Stimulated activated CD8-positive, alpha-beta memory T cell treated with anti-CD3 and anti-CD28 coated beads, Interleukin-15, amount 100 ng/mL, for 48 hours (primary cell): ENCODE results near the gene CCDC102A.
"Not testable (repeated sequence)": the region's sequence is repeated elsewhere in the genome, so short reads cannot be mapped to it uniquely, and the experiment has no call there.

ENCODE experiments used
- DNase-seq, 2 donors: peaks; one replicate each; pipeline ENCODE4 v3.0.0-alpha.2; 2020; ENCODE audit warnings: low read depth in 2 of 2

The CCDC102A gene

GRCh38 chr16:57502048-57502775 is 34.2 kb downstream of the CCDC102A start:
- no peak for DNase-seq

DNA sequence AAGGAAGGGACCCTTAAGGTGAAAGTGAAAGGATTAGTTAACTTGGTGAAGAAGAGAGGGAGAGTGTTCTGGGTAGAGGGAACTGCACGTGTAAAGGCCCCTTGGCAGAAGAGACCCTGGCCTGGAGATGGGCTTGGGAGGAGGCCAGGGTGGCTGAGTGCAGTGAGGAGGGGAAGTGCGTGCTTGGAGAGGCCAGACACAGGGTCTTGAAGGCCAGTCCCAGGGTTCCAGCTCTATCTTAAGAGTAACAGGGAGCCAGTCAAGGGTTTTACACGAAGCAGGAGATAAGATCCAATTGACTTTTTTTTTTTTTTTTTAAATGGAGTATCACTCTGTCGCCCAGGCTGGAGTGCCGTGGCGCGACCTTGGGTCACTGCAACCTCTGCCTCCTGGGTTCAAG is 34.9 kb downstream of the CCDC102A start:
- DNase-seq = no peak

DNA sequence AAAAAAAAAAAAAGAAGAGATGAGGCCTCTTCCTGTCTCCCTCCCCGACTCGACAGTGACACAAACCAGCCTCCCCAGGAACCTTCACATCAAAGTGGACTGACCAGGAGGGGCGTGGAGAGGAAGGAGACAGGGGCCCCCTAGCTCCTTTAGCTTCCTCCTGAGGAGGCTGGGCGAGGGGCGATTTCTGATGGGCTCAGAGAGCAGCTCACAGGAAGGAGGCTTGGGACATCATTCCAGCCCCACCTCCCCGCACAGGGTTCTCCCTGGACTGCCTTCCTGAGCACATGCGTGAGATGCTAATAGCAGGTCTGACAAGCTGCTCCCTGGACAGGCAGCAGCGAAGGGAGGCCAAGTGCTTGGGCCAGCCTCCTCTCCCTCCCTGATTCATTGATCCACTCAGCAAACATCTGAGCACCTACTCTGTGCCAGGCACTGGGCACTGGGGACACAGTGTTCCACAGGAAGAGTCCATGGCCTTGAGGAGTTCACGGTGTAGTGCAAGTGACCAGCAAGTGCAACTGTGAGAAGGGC is 35.7 kb downstream of the CCDC102A start:
- no peak for DNase-seq

DNA sequence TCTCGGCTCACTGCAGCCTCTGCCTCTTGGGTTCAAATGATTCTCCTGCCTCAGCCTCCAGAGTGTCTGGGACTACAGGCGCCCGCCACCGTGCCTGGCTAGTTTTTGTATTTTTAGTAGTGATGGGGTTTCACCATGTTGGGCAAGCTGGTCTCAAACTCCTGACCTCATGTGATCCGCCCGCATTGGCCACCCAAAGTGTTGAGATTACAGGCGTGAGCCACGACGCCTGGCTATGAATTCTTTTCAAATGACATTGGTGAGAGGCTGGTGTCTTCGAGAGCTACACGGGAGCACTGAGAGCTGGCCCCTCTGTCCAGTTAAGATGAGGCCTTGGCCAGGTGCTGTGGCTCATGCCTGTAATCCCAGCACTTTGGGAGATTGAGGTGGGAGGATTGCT is 36.4 kb downstream of the CCDC102A start:
- DNase-seq = not testable (repeated sequence)

- no peak for DNase-seq
Measured at GRCh38 chr16:57498031-57498430, 38.3 kb downstream of the CCDC102A start.

GRCh38 chr16:57497121-57497520 is 39.2 kb downstream of the CCDC102A start:
- no peak for DNase-seq

GRCh38 chr16:57493767-57494166 is 42.6 kb downstream of the CCDC102A start:
- DNase-seq = no peak

- no peak for DNase-seq
Measured at GRCh38 chr16:57489229-57489628, 47.1 kb downstream of the CCDC102A start.

DNA sequence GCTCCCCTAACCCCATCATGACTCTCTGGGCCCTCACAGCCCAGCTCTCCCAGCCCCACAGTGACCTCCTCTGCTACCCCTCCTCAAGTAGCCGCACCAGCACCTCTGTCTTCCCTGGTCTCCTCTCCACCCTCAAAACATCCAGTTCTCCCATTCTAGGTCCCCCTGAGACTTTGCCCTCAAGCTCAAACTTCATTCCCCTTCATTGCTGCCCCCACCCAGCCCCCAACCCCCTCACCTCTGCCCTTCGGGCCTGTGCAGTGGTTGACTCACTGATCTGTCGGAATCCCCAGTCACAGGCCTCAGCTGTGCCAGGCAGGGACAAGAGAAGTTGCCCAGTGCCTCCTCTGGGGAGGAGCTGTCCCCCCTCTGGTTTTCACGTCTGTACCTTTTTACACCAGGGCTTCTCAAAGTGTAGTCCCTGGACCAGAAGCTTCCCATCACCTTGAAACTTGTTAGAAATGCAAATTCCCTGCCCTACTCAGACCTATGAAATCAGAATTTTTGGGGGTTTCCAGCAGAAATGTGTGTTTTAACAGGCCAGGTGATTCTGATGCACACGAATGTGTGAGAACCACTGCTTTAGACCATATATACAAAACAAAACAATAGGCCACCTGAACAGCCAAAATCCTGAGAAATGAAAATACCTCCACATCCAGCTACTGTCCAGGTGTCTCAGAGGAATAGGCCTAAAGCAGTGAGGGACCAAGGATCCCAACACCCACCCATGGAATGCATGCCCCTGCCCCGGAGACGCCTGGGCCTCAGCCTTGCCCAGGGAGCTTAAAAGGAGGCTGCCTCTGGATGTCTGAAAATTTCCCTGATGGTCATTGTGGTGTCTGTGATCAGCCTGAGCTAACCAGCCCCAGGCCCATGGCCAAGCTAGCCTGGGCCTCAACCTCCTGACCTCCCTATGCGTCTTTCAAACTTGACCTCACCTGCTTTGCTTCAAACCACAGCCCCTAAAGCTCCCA is 49.2 kb downstream of the CCDC102A start:
- DNase-seq = no peak

DNA sequence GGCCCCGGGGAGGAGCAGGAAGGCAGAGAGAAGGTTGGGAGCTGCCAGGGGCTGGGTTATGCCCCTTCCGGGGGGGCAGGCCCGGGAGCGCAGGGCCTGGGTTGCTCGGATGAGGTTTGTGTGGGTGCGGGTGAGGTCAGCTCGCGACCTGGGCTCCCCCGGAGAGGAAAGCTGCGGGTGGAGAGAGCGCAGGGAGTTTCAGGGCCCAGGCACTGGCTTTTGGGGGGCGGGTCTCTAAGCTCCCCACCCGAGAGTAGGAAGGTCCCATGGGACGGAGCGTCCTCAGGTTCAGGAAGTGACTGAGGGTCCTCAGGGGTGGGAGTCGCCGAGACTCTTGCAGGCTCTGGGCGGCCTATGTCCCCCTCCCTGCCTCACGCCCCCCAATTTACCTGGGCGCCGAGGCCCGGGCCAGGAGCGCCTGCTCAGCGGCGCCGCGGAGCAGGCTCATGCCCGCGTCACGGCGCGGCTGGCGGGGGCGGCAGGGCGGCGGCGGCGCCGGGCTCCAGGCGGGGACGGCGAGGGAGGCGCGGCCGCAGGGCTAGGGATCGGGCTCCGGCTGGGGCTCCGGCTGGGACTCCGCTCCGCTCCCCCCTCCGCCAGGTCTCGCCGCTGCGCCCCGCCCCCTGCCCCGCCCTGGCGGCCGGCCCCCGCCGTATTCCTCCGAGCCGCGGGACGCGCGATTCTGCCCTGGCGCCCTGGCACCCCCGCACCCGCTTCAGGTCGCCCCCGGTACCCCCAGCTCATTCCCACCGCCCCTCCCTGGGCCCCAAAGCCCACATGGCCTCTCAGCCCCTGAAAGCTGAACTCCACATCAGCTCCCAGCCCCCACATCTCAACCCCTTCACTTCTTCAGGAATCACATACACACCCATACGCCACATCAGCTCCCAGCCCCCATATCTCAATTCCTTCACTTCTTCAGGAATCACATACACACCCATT is 50.2 kb downstream of the CCDC102A start, which contains the start of gene DOK4:
Gene DOK4 (minus strand): TSS at position 578 of the 942 bp plus-strand sequence. CDS start 6,986 bp downstream, outside the sequence.
- peak; percentile 72 to 75 for DNase-seq

DNA sequence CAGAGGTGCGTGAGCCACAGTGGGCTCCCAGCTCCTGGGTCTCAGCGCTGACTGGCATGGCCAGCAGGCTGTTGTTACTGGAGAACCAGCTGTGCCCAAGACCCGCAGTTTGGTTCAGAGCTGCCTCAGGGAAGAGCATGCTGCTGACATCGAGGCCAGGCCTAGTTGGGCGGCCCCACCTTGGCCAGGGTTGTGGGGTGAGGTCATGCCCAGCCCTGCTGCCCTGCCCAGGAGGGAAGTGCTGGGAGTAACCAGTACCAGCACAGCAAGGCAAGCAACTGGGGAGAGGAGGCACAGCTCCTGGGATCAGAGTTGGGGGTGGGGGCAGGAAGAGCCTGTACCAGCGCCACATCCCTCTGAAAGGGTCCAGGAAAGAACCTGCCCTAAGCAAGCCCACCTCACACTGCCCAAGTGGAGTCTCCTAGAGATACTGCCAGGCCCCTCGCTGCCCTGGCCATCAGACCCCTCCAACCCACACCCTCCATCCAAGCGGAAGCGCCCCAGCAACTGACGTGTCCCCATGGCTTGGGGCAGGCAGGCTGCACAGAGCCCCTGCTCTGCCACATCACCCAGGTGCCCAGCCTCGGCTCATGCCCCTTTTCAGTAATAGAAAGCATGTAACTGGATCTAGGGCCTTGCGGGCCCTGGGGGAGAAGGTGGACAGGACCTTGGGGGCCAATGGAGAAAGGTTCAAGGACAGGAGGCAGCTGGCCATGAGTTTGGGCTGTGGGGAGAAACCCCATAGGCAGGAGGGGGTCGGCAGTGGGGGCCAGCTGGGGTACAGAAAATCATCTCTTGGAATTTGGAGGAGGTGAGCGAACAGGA is 51.1 kb downstream of the CCDC102A start:
- DNase-seq = no peak

DNA sequence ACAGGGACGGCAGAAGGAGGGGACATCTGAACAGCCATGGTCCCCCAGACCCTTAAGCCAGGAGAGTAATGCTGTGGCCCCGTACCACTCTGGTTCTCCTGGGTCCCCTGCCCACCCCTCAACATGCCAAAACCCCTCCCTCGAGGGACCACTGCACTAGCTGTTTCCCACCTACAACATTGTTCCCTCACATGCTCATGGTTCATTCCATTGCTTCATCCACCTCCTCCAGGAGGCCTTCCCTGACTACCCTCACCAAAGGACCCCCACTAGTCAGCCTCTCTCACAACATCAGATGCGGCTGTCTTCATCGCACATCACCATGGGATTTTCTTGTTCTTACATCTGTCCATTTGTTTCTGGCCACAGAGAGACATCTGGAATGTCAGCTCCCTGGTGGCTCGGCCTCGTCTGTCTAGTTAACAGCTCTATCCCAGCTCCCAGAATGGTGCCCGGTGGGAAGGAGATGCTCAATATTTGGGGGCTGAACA is 51.8 kb downstream of the CCDC102A start:
- DNase-seq = no peak

DNA sequence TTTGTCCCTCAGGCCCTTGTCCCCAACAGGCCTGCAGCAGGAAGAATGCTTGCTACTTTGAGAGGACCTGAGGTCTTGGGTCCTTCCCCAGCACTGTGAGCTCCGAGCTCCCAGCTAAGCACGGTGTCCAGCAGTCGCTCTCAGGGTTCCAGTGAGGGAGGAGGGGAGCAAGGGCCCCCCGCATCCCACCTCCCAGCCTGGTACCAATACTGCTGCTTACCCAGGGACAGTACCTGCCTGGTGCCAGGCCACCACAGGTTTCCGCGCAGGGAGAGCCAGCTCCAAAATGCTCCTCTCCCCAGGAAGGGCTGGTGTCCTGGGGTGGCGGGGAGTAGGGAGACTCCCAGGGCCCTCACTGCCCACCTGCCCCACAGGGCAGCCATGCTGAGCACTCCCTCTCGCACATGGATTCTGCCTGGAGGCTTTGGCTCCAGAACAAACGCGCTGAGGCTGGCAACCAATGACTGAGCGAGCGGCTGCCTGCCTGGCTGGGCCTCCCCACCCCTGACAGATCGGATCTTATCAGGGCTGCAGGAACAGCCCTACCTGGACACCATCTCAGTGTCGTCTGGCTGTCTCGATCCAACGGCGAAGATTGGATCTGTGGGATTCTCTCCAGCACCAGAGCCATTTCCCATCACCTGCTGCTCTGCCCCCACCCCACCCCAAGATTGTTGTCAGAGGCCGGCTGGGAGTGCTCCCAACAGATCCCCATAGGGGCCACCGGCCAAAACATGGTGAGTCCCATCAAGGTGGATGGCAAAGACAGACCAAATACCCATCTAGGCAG is 52.5 kb downstream of the CCDC102A start:
- no peak for DNase-seq

DNA sequence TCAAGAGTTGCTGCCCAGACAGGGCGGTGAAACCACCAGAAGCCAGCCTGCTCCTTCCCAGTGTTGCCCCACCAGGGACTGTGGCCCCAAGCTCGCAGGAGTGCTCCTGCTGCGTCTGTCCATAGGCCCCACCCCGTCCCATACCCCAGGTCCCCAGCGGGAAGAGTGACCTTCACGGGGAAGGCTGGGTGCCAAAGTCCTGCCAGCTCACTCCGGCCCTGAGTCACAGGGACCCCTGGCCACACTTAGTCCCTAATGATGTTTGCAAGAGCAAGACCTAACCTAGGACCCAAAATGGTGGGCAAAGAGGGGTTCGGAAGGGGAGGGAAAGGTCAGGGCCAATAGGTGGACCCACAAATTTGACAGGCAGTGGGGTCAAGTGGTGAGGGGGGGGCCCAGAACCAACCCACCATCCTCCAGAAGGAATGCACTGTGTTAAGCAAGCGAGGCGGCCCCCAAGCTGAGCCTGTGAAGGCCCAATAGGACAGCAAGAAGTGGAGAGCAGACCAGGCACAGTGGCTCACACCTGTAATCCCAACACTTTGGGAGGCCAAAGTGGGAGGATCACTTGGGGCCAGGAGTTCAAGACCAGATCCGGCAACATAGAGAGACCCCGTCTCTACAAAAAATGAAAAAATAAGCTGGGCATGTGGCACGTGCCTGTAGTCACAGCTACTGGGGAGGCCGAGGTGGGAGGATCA is 53.4 kb downstream of the CCDC102A start:
- no peak for DNase-seq

- no peak for DNase-seq
Measured at GRCh38 chr16:57481421-57481820, 55.0 kb downstream of the CCDC102A start.

GRCh38 chr16:57480754-57481230 is 55.6 kb downstream of the CCDC102A start:
- DNase-seq = no peak

- no peak for DNase-seq
Measured at GRCh38 chr16:57479976-57480753, 56.2 kb downstream of the CCDC102A start.
